Measurements from ENCODE around the gene HSBP1.

GRCh38 chr16:83810901-83811300 is 3.1 kb downstream of the HSBP1 start:
- no peak for TF ChIP-seq CTCF (IDR thresholded peaks at IDR 0.05)
- no peak for TF ChIP-seq POLR2A (IDR thresholded peaks at IDR 0.05)

All from lower leg skin (tissue), 3 donors.